ENCODE results near the gene NOL11.
"Not testable (repeated sequence)": the region's sequence is repeated elsewhere in the genome, so short reads cannot be mapped to it uniquely, and the experiment has no call there.

Gene NOL11

GRCh38 chr17:67754001-67754400, 36.3 kb downstream of the NOL11 start:
- DNase-seq (ENCODE audit: low read depth in 2 of 2) = no peak

GRCh38 chr17:67754686-67755085, 37.0 kb downstream of the NOL11 start:
- not testable (repeated sequence) for DNase-seq (ENCODE audit: low read depth in 2 of 2)

- DNase-seq (ENCODE audit: low read depth in 2 of 2) = not testable (repeated sequence)
Observed at GRCh38 chr17:67756766-67757165, 39.0 kb downstream of the NOL11 start.

GRCh38 chr17:67759355-67760171, 41.8 kb downstream of the NOL11 start:
- no peak for DNase-seq (ENCODE audit: low read depth in 2 of 2)

- no peak for DNase-seq (ENCODE audit: low read depth in 2 of 2)
Observed at GRCh38 chr17:67765623-67766022, 47.9 kb downstream of the NOL11 start.

GRCh38 chr17:67769231-67769630, 51.5 kb downstream of the NOL11 start:
- no peak for DNase-seq (ENCODE audit: low read depth in 2 of 2)

GRCh38 chr17:67770539-67770938, 52.8 kb downstream of the NOL11 start:
- no peak for DNase-seq (ENCODE audit: low read depth in 2 of 2)

- DNase-seq (ENCODE audit: low read depth in 2 of 2) = no peak
Observed at GRCh38 chr17:67772679-67773078, 54.9 kb downstream of the NOL11 start.

- no peak for DNase-seq (ENCODE audit: low read depth in 2 of 2)
Observed at GRCh38 chr17:67773246-67773645, 55.5 kb downstream of the NOL11 start.

GRCh38 chr17:67779098-67779672, 61.4 kb downstream of the NOL11 start:
- DNase-seq (ENCODE audit: low read depth in 2 of 2) = no peak

- DNase-seq (ENCODE audit: low read depth in 2 of 2) = no peak
Observed at GRCh38 chr17:67784364-67785121, 66.8 kb downstream of the NOL11 start.

GRCh38 chr17:67785122-67785477, 67.4 kb downstream of the NOL11 start:
- DNase-seq (ENCODE audit: low read depth in 2 of 2) = no peak

GRCh38 chr17:67785504-67785903, 67.8 kb downstream of the NOL11 start:
- no peak for DNase-seq (ENCODE audit: low read depth in 2 of 2)

All from stimulated activated CD8-positive, alpha-beta memory T cell treated with anti-CD3 and anti-CD28 coated beads, Interleukin-7, amount 100 ng/mL, for 4 hours (primary cell).